HG03025 (cell line): ENCODE data around the gene RGPD8.
A peak's percentile ranks its signal among the peaks of the same experiment; 100 is the strongest.
"Not testable (repeated sequence)": the region's sequence is repeated elsewhere in the genome, so short reads cannot be mapped to it uniquely, and the experiment has no call there.

Experiments
- ATAC-seq: cut with Tn5 transposase; IDR thresholded peaks from one replicate; pipeline ENCODE4 v1.9.1; 2021; ENCODE audit warnings: mild to moderate bottlenecking, moderate library complexity; ENCODE audit not compliant: unreplicated experiment, low FRiP score

Gene RGPD8

GRCh38 chr2:112435716-112436431, 2.4 kb upstream of the RGPD8 start:
- ATAC-seq, result not testable (repeated sequence)

GRCh38 chr2:112434890-112435715, 1.7 kb upstream of the RGPD8 start:
- not testable (repeated sequence) for ATAC-seq

- ATAC-seq, result no peak
These were observed 686 bp upstream of the RGPD8 start for GRCh38 chr2:112433932-112434730.

- ATAC-seq, result peak; percentile 44
These were observed 538 bp downstream of the RGPD8 start for GRCh38 chr2:112432735-112433479.

- ATAC-seq, result not testable (repeated sequence)
These were observed 1.1 kb downstream of the RGPD8 start for GRCh38 chr2:112432390-112432734.

GRCh38 chr2:112431587-112432295, 1.7 kb downstream of the RGPD8 start:
- not testable (repeated sequence) for ATAC-seq

GRCh38 chr2:112424553-112424952, 8.9 kb downstream of the RGPD8 start:
- ATAC-seq, result not testable (repeated sequence)

- ATAC-seq, result not testable (repeated sequence)
These were observed 16.6 kb downstream of the RGPD8 start for GRCh38 chr2:112416860-112417259.

GRCh38 chr2:112360055-112360454, 73.4 kb downstream of the RGPD8 start:
- ATAC-seq, result not testable (repeated sequence)

GRCh38 chr2:112354335-112354734, 79.1 kb downstream of the RGPD8 start:
- ATAC-seq, result not testable (repeated sequence)

GRCh38 chr2:112352809-112353603, 80.4 kb downstream of the RGPD8 start:
- not testable (repeated sequence) for ATAC-seq

- not testable (repeated sequence) for ATAC-seq
These were observed 81.2 kb downstream of the RGPD8 start for GRCh38 chr2:112352292-112352691.

GRCh38 chr2:112345030-112346027, 88.1 kb downstream of the RGPD8 start:
- ATAC-seq, result no peak

GRCh38 chr2:112343827-112344585, 89.4 kb downstream of the RGPD8 start:
- no peak for ATAC-seq

GRCh38 chr2:112342067-112342550, 91.3 kb downstream of the RGPD8 start:
- no peak for ATAC-seq

GRCh38 chr2:112340475-112341267, 92.8 kb downstream of the RGPD8 start:
- no peak for ATAC-seq
